Natural killer cell (primary cell): ENCODE data around the gene PAK5. TPM values are rescaled to one million over a fixed set of nuclear protein-coding genes. Genes with fewer than 3 reads are reported as not detected.

Source experiments
- ATAC-seq, 3 donors: fragments of 150-1000 bp in 2 of 3; fragments of 200-7000 bp in 1 of 3; cut with Tn5 transposase; 1 replicate in 1 of 3; 2 replicates in 2 of 3; pipeline ENCODE4 v1.10.0; 2021; ENCODE audit warnings: mild to moderate bottlenecking in 2 of 3, moderate library complexity in 2 of 3
- DNase-seq, 2 donors: peaks; one replicate each; pipeline versions ENCODE4 v3.0.0 to v3.0.0-alpha.2; 2013 to 2021; ENCODE audit warnings: mixed read lengths in 1 of 2
- H3K27ac ChIP-seq: one replicate; pipeline ENCODE4 v1.5.1; 2013; ENCODE audit warnings: mild to moderate bottlenecking, low read length
- H3K27me3 ChIP-seq: one replicate; pipeline ENCODE4 v1.6.1; 2013; ENCODE audit warnings: low read length; ENCODE audit not compliant: control insufficient read depth, insufficient read depth
- H3K36me3 ChIP-seq: one replicate; pipeline ENCODE4 v1.6.1; 2013; ENCODE audit warnings: low read length; ENCODE audit not compliant: control insufficient read depth, insufficient read depth
- H3K4me1 ChIP-seq: one replicate; pipeline ENCODE4 v1.6.1; 2013; ENCODE audit warnings: low read length; ENCODE audit not compliant: control insufficient read depth, insufficient read depth
- H3K4me3 ChIP-seq: one replicate; pipeline ENCODE4 v1.5.1; 2013; ENCODE audit warnings: low read length
- H3K9me3 ChIP-seq: one replicate; pipeline ENCODE4 v1.6.1; 2013; ENCODE audit warnings: low read length; ENCODE audit not compliant: control insufficient read depth, insufficient read depth
- H3K27ac Mint-ChIP-seq, 2 donors: one replicate each; pipeline ENCODE4 v1.8.0; 2022; ENCODE audit warnings: mild to moderate bottlenecking in 2 of 2, mixed read lengths in 2 of 2, moderate library complexity in 1 of 2
- H3K27me3 Mint-ChIP-seq, 2 donors: one replicate each; pipeline ENCODE4 v1.8.0; 2022; ENCODE audit warnings: low read depth in 2 of 2, mixed read lengths in 2 of 2
- H3K36me3 Mint-ChIP-seq: one replicate; pipeline ENCODE4 v1.8.0; 2022; ENCODE audit warnings: mixed read lengths
- H3K4me1 Mint-ChIP-seq, 2 donors: one replicate each; pipeline ENCODE4 v1.8.0; 2022; ENCODE audit warnings: mixed read lengths in 2 of 2
- H3K4me3 Mint-ChIP-seq: one replicate; pipeline ENCODE4 v1.8.0; 2022; ENCODE audit warnings: mild to moderate bottlenecking, moderate library complexity, mixed read lengths
- H3K9me3 Mint-ChIP-seq, 2 donors: one replicate each; pipeline ENCODE4 v1.8.0; 2022; ENCODE audit warnings: mixed read lengths in 2 of 2
- CTCF ChIP-seq: fragments of 200-600 bp; IDR thresholded peaks from one replicate; pipeline ENCODE4 v1.8.0; 2022; ENCODE audit warnings: antibody characterized with exemption
- WGBS: methylation state at CpG from one replicate; pipeline ENCODE4 v1.1.7; 2013; ENCODE audit warnings: missing lambda C conversion rate; ENCODE audit not compliant: insufficient coverage; 5-methylcytosine and 5-hydroxymethylcytosine counted together
- intact Hi-C: fragments of 100-400 bp; cut with micrococcal nuclease; formaldehyde crosslinking; loops from one replicate; pipeline ENCODE4 v1.14.2; 2022
- total RNA-seq, 4 donors: library from RNA; stranded (reverse); fragments of 120-200 nt in 1 of 4; gene quantifications; one replicate each; pipeline versions ENCODE4 v1.2.3 to v1.2.4, GENCODE V29; 2013 to 2022

Gene PAK5
- total RNA-seq, 3 donors from 2014 or later (not counting 1 experiment from before 2014, with no cell fraction given): not detected

DNA sequence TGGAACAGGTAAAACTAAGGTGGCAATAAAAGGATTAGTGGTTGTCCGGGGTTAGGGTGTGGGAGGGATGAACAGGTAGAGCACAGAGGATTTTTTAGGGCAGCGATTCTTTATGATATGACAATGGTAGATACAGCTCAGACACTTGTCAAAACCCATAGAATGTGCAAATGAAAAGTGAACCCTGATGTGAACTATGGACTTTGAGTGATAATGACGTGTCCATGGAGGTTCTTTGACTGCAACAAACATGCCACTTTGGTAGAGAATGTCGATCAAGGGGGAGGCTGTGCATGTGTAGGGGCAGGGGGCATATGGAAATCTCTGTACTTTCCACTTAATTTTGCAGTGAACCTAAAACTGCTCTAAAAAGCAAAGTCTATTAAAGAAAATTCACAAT lies 223.8 kb downstream of the PAK5 start:
- peaks cover 4 to 16% of the 10 kb centered on the region in 2 donors for H3K27me3 Mint-ChIP-seq
- Histone ChIP-seq H3K36me3 (no peaks in the 10 kb centered on the region), H3K4me1 (no peaks in the 10 kb centered on the region), H3K4me3 (no peak overlapping the region), H3K27ac (no peak overlapping the region), H3K9me3 (no peaks in the 10 kb centered on the region), H3K27me3 (no peaks in the 10 kb centered on the region)
- intact Hi-C loops: no loop called here
- H3K9me3 Mint-ChIP-seq: no peaks in the 10 kb centered on the region
- H3K27ac Mint-ChIP-seq: no peak overlapping the region
- DNase-seq (no peak), ATAC-seq (no peak)
- TF ChIP-seq CTCF: no peak
- 63% methylated on average over 4 of the region's 4 CpGs for WGBS
- no peaks in the 10 kb centered on the region for H3K36me3 Mint-ChIP-seq
- no peaks in the 10 kb centered on the region for H3K4me1 Mint-ChIP-seq
- no peak overlapping the region for H3K4me3 Mint-ChIP-seq

- Mint-ChIP-seq H3K4me3 (no peak overlapping the region), H3K9me3 (no peaks in the 10 kb centered on the region), H3K4me1 (no peaks in the 10 kb centered on the region), H3K36me3 (no peaks in the 10 kb centered on the region), H3K27ac (no peak overlapping the region), H3K27me3 (peaks cover 0 to 16% of the 10 kb centered on the region in 2 donors)
- Histone ChIP-seq H3K4me1 (no peaks in the 10 kb centered on the region), H3K27me3 (no peaks in the 10 kb centered on the region), H3K4me3 (no peak overlapping the region), H3K27ac (no peak overlapping the region), H3K36me3 (no peaks in the 10 kb centered on the region), H3K9me3 (no peaks in the 10 kb centered on the region)
- WGBS: 76% methylated on average over 4 of the region's 4 CpGs
- DNase-seq (no peak), ATAC-seq (no peak)
- TF ChIP-seq CTCF: no peak
- intact Hi-C loops: no loop called here
These were observed 225.0 kb downstream of the PAK5 start for GRCh38 chr20:9613871-9614270.

DNA sequence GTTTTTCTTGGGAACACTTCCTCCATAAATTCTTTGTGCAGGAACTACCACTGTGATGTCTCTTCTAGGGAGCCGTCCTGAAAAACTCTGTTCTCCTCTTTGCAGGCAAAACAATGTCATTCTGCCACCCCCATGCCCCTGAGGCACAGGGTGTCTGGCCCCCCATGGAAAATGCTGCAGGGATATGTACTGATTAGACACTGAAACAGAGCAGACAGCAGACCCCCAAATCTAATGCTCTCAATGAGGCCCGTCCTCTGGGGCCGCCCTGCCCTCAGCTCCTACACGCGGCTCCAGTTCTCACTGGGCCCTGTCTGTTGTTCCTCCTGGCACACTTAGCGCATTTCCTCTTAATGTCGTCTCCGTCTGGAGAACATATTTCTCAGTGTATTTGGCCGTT lies 227.0 kb downstream of the PAK5 start:
- DNase-seq (no peak), ATAC-seq (no peak)
- H3K9me3 Mint-ChIP-seq: no peaks in the 10 kb centered on the region
- no peak overlapping the region for H3K27ac Mint-ChIP-seq
- Histone ChIP-seq H3K4me3 (no peak overlapping the region), H3K27me3 (no peaks in the 10 kb centered on the region), H3K9me3 (no peaks in the 10 kb centered on the region), H3K4me1 (no peaks in the 10 kb centered on the region), H3K27ac (no peak overlapping the region), H3K36me3 (no peaks in the 10 kb centered on the region)
- 86% methylated on average over 9 of the region's 9 CpGs for WGBS
- peaks cover 0 to 16% of the 10 kb centered on the region in 2 donors for H3K27me3 Mint-ChIP-seq
- H3K4me3 Mint-ChIP-seq: no peak overlapping the region
- TF ChIP-seq CTCF: no peak
- H3K4me1 Mint-ChIP-seq: no peaks in the 10 kb centered on the region
- H3K36me3 Mint-ChIP-seq: no peaks in the 10 kb centered on the region
- intact Hi-C loops: loop anchor here (2.0 kb wide), 1 partner anchor 203 kb away; no protein-coding TSS in a partner anchor

GRCh38 chr20:9610665-9611064 lies 228.2 kb downstream of the PAK5 start:
- H3K36me3 ChIP-seq: no peaks in the 10 kb centered on the region
- intact Hi-C loops: loop anchor here (2.0 kb wide), 1 partner anchor 202 kb away; no protein-coding TSS in a partner anchor
- H3K4me3 Mint-ChIP-seq: no peak overlapping the region
- H3K4me1 ChIP-seq: no peaks in the 10 kb centered on the region
- H3K4me1 Mint-ChIP-seq: no peaks in the 10 kb centered on the region
- DNase-seq (no peak), ATAC-seq (no peak)
- H3K27me3 Mint-ChIP-seq: peaks cover 0 to 16% of the 10 kb centered on the region in 2 donors
- H3K27me3 ChIP-seq: no peaks in the 10 kb centered on the region
- H3K9me3 Mint-ChIP-seq: no peaks in the 10 kb centered on the region
- no peak overlapping the region for H3K27ac Mint-ChIP-seq
- WGBS: 83% methylated on average over 7 of the region's 7 CpGs
- H3K4me3 ChIP-seq: no peak overlapping the region
- H3K36me3 Mint-ChIP-seq: no peaks in the 10 kb centered on the region
- H3K9me3 ChIP-seq: no peaks in the 10 kb centered on the region
- H3K27ac ChIP-seq: no peak overlapping the region
- no peak for TF ChIP-seq CTCF
